ENCODE measurements around the gene NEK7. TPM values are rescaled to one million over a fixed set of nuclear protein-coding genes. Genes with fewer than 3 reads are reported as not detected.

The NEK7 gene
- total RNA-seq, 1 experiment from 2014 or later, result 25.2 TPM

GRCh38 chr1:198337886-198338285 lies 181.1 kb downstream of the NEK7 start:
- DNase-seq (no peak), ATAC-seq (no peak)
- no peaks in the 10 kb centered on the region for H3K79me2 ChIP-seq (ENCODE audit: low read length)
- H2AFZ ChIP-seq (ENCODE audit: low read length), result no peak overlapping the region
- H3K36me3 ChIP-seq (ENCODE audit: low read depth, low read length), result no peaks in the 10 kb centered on the region
- BruUV-seq (replicated peaks), result no TSS peak
- no peak overlapping the region for H3K27ac ChIP-seq (ENCODE audit: low read length)
- H3F3A ChIP-seq (ENCODE audit: low read length, unreplicated experiment), result no peaks in the 10 kb centered on the region
- H3K27me3 ChIP-seq (ENCODE audit: low read length), result no peaks in the 10 kb centered on the region
- intact Hi-C loops (cut with micrococcal nuclease), result loop anchor here (10.0 kb wide), 1 partner anchor 127 kb away; no protein-coding TSS in a partner anchor
- peaks cover 15% of the 10 kb centered on the region for H3K4me1 ChIP-seq (ENCODE audit: insufficient read depth, low read length)
- no peak overlapping the region for H3K4me2 ChIP-seq (ENCODE audit: low read length)
- no peaks in the 10 kb centered on the region for H4K20me1 ChIP-seq (ENCODE audit: low read length)
- H3K9me3 ChIP-seq (ENCODE audit: low read length), result no peaks in the 10 kb centered on the region
- ChIA-PET POLR2A (ENCODE audit: unreplicated experiment) (no interaction called here), CTCF (no interaction called here)
- no peak overlapping the region for H3K4me3 ChIP-seq (ENCODE audit: low read length)
- no peak overlapping the region for H3K9ac ChIP-seq (ENCODE audit: low read length)
- H3K9me2 ChIP-seq (replicated peaks; ENCODE audit: low read length), result no peaks in the 10 kb centered on the region
- TF ChIP-seq, protein P1, sequence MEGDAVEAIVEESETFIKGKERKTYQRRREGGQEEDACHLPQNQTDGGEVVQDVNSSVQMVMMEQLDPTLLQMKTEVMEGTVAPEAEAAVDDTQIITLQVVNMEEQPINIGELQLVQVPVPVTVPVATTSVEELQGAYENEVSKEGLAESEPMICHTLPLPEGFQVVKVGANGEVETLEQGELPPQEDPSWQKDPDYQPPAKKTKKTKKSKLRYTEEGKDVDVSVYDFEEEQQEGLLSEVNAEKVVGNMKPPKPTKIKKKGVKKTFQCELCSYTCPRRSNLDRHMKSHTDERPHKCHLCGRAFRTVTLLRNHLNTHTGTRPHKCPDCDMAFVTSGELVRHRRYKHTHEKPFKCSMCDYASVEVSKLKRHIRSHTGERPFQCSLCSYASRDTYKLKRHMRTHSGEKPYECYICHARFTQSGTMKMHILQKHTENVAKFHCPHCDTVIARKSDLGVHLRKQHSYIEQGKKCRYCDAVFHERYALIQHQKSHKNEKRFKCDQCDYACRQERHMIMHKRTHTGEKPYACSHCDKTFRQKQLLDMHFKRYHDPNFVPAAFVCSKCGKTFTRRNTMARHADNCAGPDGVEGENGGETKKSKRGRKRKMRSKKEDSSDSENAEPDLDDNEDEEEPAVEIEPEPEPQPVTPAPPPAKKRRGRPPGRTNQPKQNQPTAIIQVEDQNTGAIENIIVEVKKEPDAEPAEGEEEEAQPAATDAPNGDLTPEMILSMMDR (conservative IDR thresholded peaks at IDR 0.05; ENCODE audit: low read depth, low read length), result no peak
- TF ChIP-seq EZH2phosphoT487 (IDR thresholded peaks at IDR 0.05; ENCODE audit: borderline replicate concordance, low read length), result no peak

DNA sequence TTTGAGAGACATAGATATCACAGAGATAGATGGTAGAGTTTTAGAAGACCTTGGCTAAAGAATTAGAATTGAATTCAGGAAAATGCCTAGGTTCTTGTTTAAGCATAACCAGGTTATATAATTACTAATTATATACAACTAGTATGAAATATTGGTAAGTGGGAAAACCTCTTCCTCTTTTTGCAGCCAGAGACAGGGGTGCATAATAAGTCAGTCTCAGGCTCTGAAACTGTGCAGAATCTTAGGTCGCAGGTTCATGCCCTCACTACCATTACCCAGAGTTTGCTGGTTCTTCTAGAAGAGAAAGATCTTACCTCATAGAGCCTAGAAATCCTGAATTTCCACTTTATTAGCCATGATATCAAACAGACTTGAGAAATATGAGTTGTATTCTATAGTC lies 183.3 kb downstream of the NEK7 start:
- Histone ChIP-seq H4K20me1 (ENCODE audit: low read length) (no peaks in the 10 kb centered on the region), H3K27ac (ENCODE audit: low read length) (no peak overlapping the region), H2AFZ (ENCODE audit: low read length) (no peak overlapping the region), H3K36me3 (ENCODE audit: low read depth, low read length) (no peaks in the 10 kb centered on the region), H3K79me2 (ENCODE audit: low read length) (no peaks in the 10 kb centered on the region), H3K9me2 (replicated peaks; ENCODE audit: low read length) (no peaks in the 10 kb centered on the region), H3K4me1 (ENCODE audit: insufficient read depth, low read length) (no peaks in the 10 kb centered on the region), H3F3A (ENCODE audit: low read length, unreplicated experiment) (no peaks in the 10 kb centered on the region), H3K9ac (ENCODE audit: low read length) (no peak overlapping the region), H3K27me3 (ENCODE audit: low read length) (no peaks in the 10 kb centered on the region), H3K4me3 (ENCODE audit: low read length) (no peak overlapping the region), H3K9me3 (ENCODE audit: low read length) (no peaks in the 10 kb centered on the region), H3K4me2 (ENCODE audit: low read length) (no peak overlapping the region)
- DNase-seq (no peak), ATAC-seq (no peak)
- intact Hi-C loops (cut with micrococcal nuclease), result no loop called here
- no TSS peak for BruUV-seq (replicated peaks)
- no peak for TF ChIP-seq EZH2phosphoT487 (IDR thresholded peaks at IDR 0.05; ENCODE audit: borderline replicate concordance, low read length)
- TF ChIP-seq, protein P1 (conservative IDR thresholded peaks at IDR 0.05; ENCODE audit: low read depth, low read length), result no peak
- no peak for TF ChIP-seq EZH2 (IDR thresholded peaks at IDR 0.05; ENCODE audit: low read length, unreplicated experiment)
- ChIA-PET CTCF (no interaction called here), POLR2A (ENCODE audit: unreplicated experiment) (no interaction called here)

- POLR2A ChIA-PET (ENCODE audit: unreplicated experiment), result no interaction called here
- Histone ChIP-seq H2AFZ (ENCODE audit: low read length) (no peak overlapping the region), H3K79me2 (ENCODE audit: low read length) (no peaks in the 10 kb centered on the region), H3K36me3 (ENCODE audit: low read depth, low read length) (no peaks in the 10 kb centered on the region), H4K20me1 (ENCODE audit: low read length) (no peaks in the 10 kb centered on the region), H3K9me3 (ENCODE audit: low read length) (no peaks in the 10 kb centered on the region), H3K4me3 (ENCODE audit: low read length) (no peak overlapping the region), H3K4me1 (ENCODE audit: insufficient read depth, low read length) (no peaks in the 10 kb centered on the region), H3K9ac (ENCODE audit: low read length) (no peak overlapping the region), H3K27ac (ENCODE audit: low read length) (no peak overlapping the region), H3K9me2 (replicated peaks; ENCODE audit: low read length) (no peaks in the 10 kb centered on the region), H3F3A (ENCODE audit: low read length, unreplicated experiment) (no peaks in the 10 kb centered on the region), H3K27me3 (ENCODE audit: low read length) (no peaks in the 10 kb centered on the region), H3K4me2 (ENCODE audit: low read length) (no peak overlapping the region)
- no peak for ATAC-seq
- no TSS peak for BruUV-seq (replicated peaks)
- no peak for DNase-seq
- intact Hi-C loops (cut with micrococcal nuclease), result no loop called here
- TF ChIP-seq EZH2phosphoT487 (IDR thresholded peaks at IDR 0.05; ENCODE audit: borderline replicate concordance, low read length), result no peak
- CTCF ChIA-PET, result no interaction called here
Measured at GRCh38 chr1:198346178-198346577, 189.4 kb downstream of the NEK7 start.

All from PC-3 (cell line).